ENCODE results near the gene PAQR5. TPM values are rescaled to one million over a fixed set of nuclear protein-coding genes. Genes with fewer than 3 reads are reported as not detected.

Gene PAQR5
- total RNA-seq, 1 experiment from 2014 or later: 34.0 TPM

DNA sequence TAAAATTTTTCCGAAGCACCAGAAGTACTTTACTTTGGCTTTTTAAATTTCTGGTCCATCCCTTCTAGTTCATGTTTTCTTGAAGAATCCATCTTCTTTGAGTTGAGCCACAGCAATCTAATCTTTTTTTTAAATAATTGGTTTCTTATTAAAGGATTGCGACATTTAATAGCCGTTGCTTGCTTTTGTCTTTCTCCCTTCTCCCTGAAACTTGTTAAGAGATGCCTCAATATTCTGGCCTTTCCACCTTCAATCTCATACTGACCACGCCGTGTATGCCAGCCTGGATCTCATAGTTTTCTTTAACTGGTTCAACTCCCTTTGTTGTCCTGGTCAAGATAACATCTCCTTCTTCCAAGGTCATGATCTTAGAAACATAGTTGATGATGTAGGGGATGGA, 135.5 kb downstream of the PAQR5 start:
- Histone ChIP-seq H3K79me2 (ENCODE audit: insufficient read depth, low read length) (peaks cover 71% of the 10 kb centered on the region), H3K9ac (ENCODE audit: low read length) (no peak overlapping the region), H3K36me3 (ENCODE audit: control insufficient read depth in 1 of 2, insufficient read depth in 2 of 2, low read length in 2 of 2) (peaks cover 64 to 70% of the 10 kb centered on the region in 2 experiments), H3K27me3 (ENCODE audit: insufficient read depth, low read length) (no peaks in the 10 kb centered on the region), H3K4me3 (replicated peaks in 1 of 2; ENCODE audit: low read depth in 1 of 2, low read length in 2 of 2) (no peak overlapping the region), H3K27ac (ENCODE audit: low read depth, low read length) (no peak overlapping the region), H2AFZ (ENCODE audit: low read depth, low read length, poor library complexity, severe bottlenecking) (no peak overlapping the region), H4K20me1 (ENCODE audit: insufficient read depth) (no peaks in the 10 kb centered on the region), H3K4me1 (ENCODE audit: control insufficient read depth in 1 of 2, insufficient read depth in 2 of 2, low read length in 2 of 2) (no peaks in the 10 kb centered on the region), H3K9me2 (ENCODE audit: insufficient read depth) (no peaks in the 10 kb centered on the region), H3K9me3 (ENCODE audit: control insufficient read depth in 1 of 2, insufficient read depth in 1 of 2, low read depth in 1 of 2, low read length in 2 of 2) (no peaks in the 10 kb centered on the region), H3K4me2 (ENCODE audit: low read length) (no peak overlapping the region)
- BruUV-seq (replicated peaks): no TSS peak
- DNase-seq (ENCODE audit: low read depth, low spot score): no peak
- ChIA-PET RAD21 (ENCODE audit: low non-redundant PET in 1 of 2, low total read pairs in 2 of 2, uncharacterized antibody in 2 of 2, unreplicated experiment in 2 of 2) (no interaction called here), CTCF (no interaction called here), POLR2A (no interaction called here)
- intact Hi-C loops (cut with micrococcal nuclease): no loop called here
- ATAC-seq: no peak
- TF ChIP-seq, protein P1, sequence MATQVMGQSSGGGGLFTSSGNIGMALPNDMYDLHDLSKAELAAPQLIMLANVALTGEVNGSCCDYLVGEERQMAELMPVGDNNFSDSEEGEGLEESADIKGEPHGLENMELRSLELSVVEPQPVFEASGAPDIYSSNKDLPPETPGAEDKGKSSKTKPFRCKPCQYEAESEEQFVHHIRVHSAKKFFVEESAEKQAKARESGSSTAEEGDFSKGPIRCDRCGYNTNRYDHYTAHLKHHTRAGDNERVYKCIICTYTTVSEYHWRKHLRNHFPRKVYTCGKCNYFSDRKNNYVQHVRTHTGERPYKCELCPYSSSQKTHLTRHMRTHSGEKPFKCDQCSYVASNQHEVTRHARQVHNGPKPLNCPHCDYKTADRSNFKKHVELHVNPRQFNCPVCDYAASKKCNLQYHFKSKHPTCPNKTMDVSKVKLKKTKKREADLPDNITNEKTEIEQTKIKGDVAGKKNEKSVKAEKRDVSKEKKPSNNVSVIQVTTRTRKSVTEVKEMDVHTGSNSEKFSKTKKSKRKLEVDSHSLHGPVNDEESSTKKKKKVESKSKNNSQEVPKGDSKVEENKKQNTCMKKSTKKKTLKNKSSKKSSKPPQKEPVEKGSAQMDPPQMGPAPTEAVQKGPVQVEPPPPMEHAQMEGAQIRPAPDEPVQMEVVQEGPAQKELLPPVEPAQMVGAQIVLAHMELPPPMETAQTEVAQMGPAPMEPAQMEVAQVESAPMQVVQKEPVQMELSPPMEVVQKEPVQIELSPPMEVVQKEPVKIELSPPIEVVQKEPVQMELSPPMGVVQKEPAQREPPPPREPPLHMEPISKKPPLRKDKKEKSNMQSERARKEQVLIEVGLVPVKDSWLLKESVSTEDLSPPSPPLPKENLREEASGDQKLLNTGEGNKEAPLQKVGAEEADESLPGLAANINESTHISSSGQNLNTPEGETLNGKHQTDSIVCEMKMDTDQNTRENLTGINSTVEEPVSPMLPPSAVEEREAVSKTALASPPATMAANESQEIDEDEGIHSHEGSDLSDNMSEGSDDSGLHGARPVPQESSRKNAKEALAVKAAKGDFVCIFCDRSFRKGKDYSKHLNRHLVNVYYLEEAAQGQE (IDR thresholded peaks at IDR 0.05; ENCODE audit: low read depth): no peak
- no peak for TF ChIP-seq SIN3A (IDR thresholded peaks at IDR 0.05; ENCODE audit: low read depth)
- TF ChIP-seq, protein P2, sequence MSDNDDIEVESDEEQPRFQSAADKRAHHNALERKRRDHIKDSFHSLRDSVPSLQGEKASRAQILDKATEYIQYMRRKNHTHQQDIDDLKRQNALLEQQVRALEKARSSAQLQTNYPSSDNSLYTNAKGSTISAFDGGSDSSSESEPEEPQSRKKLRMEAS (IDR thresholded peaks at IDR 0.05): no peak
- TF ChIP-seq CBX3 (IDR thresholded peaks at IDR 0.05; ENCODE audit: low read depth): no peak
- no peak for TF ChIP-seq JUND (IDR thresholded peaks at IDR 0.05)
- TF ChIP-seq RAD21 (IDR thresholded peaks at IDR 0.05; ENCODE audit: low read depth): no peak
- no peak for TF ChIP-seq TCF7L2 (IDR thresholded peaks at IDR 0.05; ENCODE audit: borderline replicate concordance, extremely low read depth, insufficient read depth, insufficient read length)
- TF ChIP-seq, protein P3, sequence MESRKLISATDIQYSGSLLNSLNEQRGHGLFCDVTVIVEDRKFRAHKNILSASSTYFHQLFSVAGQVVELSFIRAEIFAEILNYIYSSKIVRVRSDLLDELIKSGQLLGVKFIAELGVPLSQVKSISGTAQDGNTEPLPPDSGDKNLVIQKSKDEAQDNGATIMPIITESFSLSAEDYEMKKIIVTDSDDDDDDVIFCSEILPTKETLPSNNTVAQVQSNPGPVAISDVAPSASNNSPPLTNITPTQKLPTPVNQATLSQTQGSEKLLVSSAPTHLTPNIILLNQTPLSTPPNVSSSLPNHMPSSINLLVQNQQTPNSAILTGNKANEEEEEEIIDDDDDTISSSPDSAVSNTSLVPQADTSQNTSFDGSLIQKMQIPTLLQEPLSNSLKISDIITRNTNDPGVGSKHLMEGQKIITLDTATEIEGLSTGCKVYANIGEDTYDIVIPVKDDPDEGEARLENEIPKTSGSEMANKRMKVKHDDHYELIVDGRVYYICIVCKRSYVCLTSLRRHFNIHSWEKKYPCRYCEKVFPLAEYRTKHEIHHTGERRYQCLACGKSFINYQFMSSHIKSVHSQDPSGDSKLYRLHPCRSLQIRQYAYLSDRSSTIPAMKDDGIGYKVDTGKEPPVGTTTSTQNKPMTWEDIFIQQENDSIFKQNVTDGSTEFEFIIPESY (IDR thresholded peaks at IDR 0.05; ENCODE audit: extremely low read depth, insufficient replicate concordance, low read length): no peak
- TF ChIP-seq YY1 (IDR thresholded peaks at IDR 0.05; ENCODE audit: extremely low read depth, insufficient replicate concordance, low read depth, low read length): no peak
- TF ChIP-seq CEBPB (IDR thresholded peaks at IDR 0.05; ENCODE audit: low read depth): no peak
- no peak for TF ChIP-seq ZFX (IDR thresholded peaks at IDR 0.05)
- TF ChIP-seq EGR1 (IDR thresholded peaks at IDR 0.05; ENCODE audit: low read depth): no peak
- TF ChIP-seq EZH2phosphoT487 (IDR thresholded peaks at IDR 0.05; ENCODE audit: borderline replicate concordance): no peak
- TF ChIP-seq SRF (IDR thresholded peaks at IDR 0.05; ENCODE audit: low read depth): no peak
- TF ChIP-seq EZH2 (IDR thresholded peaks at IDR 0.05): no peak
- TF ChIP-seq POLR2A (IDR thresholded peaks at IDR 0.05; ENCODE audit: borderline replicate concordance, extremely low read depth, insufficient read depth, insufficient read length): no peak
- TF ChIP-seq FOSL1 (IDR thresholded peaks at IDR 0.05; ENCODE audit: low read depth): no peak
- TF ChIP-seq, protein P4, sequence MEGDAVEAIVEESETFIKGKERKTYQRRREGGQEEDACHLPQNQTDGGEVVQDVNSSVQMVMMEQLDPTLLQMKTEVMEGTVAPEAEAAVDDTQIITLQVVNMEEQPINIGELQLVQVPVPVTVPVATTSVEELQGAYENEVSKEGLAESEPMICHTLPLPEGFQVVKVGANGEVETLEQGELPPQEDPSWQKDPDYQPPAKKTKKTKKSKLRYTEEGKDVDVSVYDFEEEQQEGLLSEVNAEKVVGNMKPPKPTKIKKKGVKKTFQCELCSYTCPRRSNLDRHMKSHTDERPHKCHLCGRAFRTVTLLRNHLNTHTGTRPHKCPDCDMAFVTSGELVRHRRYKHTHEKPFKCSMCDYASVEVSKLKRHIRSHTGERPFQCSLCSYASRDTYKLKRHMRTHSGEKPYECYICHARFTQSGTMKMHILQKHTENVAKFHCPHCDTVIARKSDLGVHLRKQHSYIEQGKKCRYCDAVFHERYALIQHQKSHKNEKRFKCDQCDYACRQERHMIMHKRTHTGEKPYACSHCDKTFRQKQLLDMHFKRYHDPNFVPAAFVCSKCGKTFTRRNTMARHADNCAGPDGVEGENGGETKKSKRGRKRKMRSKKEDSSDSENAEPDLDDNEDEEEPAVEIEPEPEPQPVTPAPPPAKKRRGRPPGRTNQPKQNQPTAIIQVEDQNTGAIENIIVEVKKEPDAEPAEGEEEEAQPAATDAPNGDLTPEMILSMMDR (IDR thresholded peaks at IDR 0.05 in 2 of 3, conservative IDR thresholded peaks at IDR 0.05 in 1 of 3; ENCODE audit: borderline replicate concordance in 1 of 3, insufficient read depth in 1 of 3, low read depth in 2 of 3, low read length in 2 of 3): no peak

Measured in HCT116 (cell line).